Left forelimb (tissue), 1 donor: ENCODE results near the gene SHB.

Experiments
- DNase-seq: peaks from one replicate; pipeline ENCODE4 v3.0.0-alpha.2; 2018; ENCODE audit warnings: low spot score

SHB gene

DNA sequence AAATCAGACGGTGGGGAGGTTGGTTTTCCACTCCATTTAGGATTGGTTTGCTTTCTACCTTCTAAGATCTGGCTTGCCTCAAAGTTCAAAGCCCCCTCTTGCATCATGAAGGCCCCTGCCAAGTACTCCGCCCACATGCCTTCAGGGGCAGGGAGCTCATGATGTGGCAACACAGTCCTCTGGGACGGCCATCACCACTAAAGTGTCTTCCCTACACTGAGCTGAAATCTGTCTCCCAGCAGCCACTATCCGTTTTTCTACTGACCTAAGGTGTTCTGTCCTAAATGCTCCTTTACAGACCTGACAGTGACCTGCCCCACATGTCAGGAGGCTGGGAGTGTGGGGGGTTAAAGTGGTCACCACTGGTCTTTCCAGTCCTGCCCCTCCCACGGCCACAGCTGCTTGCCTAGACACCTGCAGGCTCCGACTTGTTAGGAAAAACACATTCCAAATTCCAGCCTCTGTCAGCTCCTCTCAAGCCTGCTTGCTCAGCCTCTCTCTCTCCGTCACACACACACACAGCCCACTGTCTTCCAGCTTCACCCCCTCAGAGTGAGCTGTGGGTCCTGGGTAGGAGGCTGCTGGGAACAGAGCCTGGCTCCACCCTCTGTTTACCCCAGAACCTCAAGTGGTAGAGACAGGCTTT, 44.9 kb downstream of the SHB start:
- DNase-seq: no peak

DNA sequence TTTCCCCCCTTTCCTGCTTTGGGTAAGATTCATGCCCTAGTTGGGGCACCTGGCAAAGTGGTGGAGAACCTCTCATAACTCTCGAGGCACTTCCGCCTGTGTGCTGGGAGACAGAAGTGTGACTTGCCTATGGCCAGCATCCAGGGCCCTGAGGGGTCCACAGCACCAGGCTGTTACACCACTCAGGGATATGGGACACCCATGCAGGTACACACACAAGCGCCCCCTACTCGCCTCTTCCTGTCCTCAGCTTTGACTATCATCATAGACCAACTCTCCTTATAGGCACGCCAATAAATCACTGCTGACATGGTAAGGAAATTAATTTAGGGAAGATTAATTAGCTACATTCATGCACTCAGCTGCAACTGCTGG, 45.4 kb downstream of the SHB start:
- DNase-seq: no peak

DNA sequence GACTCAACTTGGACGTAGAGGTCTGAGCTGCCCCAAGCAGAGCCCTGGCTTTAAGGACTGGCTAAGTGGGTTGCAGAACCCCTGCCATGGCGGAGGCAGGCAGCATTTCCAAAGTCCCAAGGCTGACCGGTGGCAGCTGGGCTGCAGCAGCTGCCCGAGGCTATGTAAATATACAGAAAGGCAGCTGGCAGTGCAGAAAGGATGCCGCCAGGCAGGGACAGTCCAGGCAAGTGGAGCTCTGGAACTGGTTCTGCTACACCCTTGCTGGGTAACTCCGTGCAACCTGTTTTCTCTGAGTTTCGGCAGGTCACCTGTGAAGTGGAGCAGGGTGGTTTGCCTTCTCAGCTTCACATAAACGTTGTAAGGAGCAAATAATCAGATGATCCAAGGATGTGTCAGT, 46.0 kb downstream of the SHB start:
- no peak for DNase-seq

DNA sequence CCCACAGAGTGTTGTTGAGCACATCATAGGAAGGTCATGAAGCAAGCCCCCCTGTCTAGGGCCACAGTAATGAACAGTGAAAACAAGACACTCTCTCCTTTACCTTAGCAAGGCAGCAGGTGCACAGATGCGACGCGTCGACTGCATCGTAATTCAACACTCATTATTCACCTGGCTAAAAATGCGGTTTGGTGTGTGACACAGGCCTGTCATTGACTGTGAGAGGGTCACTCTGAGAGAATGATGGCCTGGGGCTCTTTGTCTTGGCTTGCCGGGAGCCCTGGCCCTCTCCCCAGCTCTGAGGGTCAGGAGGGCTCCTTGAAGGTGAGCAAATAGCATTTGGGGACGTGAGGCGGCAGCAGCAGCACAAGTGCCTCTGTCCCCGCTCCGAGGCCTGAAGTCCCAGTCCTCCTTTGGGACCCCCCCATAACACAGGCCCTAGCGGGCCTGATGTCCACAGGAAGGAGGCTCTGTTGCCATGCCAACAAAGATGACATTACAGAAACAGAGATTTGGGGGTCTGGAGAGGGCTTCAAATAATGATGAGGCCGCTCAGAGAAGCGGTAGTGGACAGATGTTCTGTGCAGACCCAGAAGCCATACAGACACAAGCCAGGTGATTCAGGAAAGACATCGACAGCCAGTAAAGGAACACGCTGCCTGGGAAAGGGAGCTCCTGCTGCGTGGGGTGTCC, 46.7 kb downstream of the SHB start:
- DNase-seq: no peak

DNA sequence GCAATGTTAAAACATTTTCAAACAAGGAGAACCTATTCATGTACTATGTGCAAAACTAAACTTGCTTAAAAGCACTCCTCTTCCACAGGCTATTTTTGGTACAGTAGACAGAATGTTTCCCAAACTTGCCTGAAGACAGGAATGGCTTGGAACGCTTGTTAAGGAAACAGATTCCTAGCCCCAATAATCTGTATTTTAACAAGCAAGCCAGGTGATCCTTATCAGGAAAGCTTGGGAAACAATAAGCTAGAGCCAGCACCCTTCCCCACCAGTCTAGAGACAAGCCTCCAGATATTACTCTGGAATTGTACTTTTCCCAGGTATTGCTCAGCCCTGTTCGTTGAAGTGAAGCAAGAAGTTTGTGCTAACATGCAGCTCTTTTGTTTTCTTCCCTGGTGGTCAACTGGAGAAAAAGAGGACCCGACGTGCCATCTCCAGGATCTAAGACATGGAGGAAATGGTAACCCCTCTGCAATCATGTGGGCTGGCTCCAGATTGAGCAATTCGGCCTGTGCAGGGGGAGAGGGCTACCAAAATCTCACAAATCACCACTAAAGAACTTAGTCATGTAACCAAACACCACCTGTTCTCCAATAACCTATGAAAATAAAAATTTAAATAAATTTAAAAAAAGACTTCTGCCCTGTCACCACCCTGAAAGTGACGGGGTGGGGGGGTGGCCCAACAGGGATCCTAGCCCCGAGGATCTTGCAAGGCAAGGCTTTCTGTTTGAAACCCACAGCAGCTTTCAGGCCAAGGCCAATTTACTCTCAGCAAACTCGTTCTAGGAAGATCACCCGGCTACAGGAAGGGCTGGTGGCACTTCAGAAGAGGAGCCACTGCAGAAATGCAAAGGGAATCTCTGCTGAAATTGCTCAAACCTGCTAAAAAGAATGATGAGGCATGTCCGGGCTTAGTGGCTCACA, 48.6 kb downstream of the SHB start:
- no peak for DNase-seq

DNA sequence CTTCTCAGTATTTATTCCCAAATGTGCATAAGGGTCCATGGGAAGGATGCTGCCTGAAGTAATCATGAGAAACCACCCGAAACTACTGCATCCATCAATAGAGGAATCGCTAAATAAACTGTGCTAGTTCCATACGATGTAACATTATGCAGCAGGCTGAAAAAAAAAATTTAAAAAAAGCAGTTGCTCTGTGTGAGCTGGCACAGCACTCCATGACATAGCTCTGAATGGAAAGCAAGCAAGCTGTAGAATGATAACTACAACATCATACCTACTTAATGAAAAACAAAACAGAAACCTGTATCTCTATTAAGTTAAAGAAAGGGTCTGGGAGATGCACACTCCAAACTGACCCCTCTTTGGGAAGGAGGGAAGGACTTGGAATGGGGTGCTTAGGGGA, 49.3 kb downstream of the SHB start:
- no peak for DNase-seq

DNA sequence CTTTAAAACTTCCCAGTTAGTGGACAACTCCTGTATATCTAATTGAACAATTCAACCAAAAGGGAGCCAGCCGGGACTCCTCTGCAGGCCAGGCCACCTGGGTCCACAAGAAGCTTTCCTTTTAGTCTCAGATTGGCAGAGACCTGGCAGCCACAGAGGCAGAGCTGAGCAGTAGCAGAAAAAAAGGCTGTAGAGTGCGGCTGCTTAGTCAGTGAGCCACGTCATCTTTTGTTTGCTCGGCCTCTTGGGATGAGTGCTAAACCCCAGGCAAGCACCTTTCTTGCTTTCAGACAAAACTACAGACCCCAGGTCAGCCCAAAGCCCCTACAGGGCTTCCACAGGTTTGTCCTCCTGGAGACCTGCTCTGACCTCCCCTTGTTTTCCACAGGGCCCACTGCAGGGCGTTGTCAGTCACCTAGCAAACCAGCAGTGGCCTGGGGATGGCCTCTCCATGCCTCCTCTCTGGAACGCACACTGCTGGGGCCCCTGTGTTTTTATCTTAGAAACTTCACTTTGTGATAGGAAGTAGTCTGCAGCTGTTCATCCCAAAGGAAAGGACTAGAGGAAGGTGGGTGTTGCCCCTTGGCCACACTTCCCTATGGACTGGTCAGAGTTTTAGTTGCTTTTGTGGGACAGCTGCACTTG, 49.9 kb downstream of the SHB start:
- DNase-seq: no peak

DNA sequence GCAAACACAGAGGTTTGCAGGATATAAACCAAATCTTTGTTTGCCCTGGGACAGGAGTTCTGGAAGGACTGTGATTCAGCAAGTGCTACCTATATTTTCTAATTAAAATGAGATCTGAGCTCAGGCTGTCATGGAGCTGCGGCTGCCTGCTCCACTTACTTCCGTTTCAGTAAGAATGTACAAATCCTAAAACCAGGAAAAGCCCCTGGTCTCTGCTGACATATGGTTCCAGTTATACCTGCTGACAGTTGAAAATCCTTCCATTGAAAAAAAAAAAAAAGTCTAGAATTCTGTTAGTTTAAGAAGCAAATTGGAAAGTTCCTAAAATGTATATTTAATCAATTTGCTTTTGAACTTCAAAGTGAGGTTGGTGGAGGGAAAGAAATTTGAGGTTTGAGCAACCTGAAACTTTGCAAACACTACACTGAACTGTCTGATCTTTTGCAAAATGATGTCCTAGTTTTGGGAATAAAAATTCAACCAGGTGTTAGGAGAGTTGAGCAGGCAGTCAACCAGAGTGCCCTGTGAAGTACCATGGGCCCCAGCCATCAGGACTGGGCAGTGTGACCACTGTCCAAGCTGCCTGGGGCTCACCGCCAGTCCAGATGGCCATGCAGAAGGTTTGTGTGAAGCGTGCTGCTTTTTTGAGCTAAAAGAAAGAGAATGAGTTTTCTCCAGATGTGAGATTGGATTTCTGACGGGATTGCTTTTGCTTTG, 50.6 kb downstream of the SHB start:
- DNase-seq: no peak

DNA sequence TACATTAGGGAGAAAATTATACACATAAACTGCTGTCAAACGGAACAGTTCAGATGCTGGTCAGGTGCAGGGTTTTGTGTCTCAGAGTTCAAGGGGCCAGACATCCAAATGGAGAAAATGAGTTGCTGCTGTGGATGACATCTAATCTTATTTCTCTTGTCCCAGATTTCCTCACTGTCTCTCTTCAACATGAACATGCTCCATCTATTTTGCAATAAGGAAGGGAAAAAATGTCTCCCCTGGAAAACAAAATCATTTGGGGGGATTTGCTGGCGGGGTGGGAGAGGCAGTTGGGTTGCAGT, 51.2 kb downstream of the SHB start:
- no peak for DNase-seq

DNA sequence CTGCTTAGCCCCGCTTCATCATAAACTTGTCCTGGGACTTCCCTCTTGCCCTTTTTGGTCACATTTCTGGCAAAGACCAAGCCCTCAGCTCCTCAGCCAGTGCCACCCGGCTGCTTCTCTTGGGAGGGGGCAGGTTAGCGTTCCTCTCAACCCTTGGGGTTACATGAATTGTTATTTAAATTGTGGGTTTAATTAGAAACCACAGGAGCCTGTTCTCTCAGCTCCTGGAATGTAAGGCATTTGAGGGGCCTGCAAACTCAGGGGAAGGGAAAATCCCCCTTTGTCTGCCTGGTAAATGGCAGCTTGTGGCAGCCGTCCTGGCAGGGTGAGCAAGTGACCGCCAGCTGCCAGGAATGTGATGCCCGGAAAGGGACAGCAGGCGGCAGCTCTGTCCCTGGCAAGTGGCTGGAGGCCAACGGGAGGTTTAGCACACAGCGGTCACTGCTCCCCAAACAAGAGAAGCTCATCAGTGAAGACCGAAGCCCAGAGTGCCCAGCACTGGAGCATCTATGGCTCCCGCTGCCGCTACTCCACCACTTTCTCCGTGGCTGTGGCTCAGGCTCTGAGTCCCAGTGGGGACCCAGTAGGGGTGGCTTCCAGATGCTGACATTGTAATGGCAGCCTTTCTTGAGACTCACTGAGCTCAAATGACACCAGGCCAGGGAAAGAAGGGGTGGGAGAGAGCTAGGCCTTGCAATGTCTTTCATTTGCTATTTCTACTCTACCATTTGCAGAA, 51.7 kb downstream of the SHB start:
- DNase-seq: no peak

DNA sequence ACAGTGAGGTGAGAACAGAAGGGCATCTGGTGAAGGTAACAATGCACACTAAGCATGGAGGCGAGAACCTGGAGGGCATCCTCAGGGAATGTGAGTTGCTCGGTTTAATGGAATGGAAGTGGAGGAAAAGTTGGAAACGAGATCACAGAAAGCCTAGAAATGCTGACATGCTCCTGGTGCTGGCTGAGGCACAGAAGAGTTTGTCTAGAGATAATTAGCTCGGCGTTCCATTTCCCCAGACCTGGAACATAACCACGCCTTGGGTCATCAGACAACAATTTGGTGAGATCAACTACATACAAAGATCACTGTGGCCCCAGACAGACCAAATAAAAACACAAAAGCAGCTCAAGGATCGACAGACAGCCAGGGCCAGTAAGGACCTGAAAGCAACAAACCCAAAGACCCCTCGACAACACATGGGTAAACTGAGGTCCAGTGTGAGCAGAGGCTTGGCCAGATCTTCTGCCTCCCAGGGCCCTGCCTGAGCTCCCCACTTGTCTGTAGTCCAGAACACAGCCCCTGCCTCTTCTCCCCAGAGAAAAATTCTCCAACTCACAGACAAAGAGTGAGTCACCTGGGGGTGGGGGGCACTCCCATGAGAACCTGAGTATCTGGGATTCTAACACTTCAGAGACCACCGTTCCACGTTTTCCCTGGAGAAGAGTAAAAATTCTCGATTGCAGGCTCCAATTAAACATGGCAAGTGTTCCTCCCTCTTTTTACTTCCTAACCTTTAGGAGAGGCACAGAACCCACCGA, 52.5 kb downstream of the SHB start:
- DNase-seq: no peak

DNA sequence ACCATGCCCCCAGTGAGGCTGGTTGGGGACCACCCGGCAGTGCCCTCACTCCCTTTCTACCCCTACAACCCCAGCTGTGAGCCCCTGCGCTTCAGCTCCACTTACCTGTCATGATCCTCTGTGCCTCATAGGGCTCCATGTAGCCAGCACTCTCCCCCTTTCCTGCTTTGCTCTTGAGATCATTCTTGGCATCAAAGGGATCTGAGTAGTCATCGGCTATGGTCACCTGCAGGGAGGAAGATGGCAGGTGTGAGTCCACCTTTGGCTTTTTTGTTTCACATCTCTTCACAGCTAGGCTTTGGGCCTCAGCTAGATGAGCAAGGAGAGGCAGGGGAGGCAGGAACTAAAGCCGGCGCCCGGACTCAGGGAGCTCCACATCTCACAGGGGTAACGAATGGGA, 53.1 kb downstream of the SHB start:
- DNase-seq: no peak

DNA sequence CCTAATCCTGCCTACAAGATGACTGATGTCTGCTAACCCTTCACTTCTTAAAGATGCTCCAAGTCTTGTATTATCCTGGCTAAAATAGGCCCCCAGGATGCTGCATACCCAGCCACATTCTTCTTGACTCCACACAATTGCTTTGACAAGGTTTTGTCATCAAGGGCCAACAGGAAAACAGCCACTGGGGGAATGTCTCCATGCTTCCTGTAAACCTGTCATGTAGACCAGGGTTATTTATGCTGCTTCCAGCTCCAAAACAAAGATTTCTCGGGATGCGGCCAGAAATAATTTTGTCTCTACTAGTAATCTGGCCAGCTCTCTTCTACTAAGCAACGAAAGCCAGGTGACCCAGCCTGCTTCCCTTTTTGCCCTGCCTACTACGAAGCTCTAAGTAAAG, 53.8 kb downstream of the SHB start:
- DNase-seq: no peak

DNA sequence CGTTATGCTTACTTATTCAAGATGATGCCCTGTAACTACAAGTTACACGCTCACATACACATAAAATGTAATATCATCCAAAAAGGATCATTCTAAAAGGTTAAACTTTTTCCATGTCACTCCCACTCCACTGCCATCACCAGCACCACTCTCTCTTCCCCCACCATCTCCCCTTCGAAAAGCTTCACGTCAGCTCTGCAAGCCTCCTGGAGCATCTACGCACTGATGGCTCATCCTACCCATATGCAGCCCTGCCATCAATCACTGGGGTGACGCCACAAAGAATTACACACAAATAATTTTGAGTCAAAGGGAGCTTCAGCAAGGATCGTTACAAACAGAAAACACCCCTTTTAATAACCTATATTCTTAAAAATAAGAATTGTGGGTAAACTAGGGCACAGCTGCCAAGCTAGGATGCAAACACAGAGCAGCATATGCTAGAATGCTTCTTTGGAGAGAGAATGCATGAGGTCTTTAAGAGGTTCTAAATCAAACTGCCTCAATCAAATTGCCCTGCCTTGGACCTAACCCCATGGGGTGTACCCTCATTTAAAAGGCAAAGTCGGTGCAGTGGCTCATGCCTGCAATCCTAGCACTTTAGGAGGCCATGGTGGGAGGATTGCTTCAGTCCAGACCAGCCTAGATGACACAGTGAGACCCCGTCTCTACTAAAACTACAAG, 56.1 kb downstream of the SHB start:
- DNase-seq: no peak

DNA sequence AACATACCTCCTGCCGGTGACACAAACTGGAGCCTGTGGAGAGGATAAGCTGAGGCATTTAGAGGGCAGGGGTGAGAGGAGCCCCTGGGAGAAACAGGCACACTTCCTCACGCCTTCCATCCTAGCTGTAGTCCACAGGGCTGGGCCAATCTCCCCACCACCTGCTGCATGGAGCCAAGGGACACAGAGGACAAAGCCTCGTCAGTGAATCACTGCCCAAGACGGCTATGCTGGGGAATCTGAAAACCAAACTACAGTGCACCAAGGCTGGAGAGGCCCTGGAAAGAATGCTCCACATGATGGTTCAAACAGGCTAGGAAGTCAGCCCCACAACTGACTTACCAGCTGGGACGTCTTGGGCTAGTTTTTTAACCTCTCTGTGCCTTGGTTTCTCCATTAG, 57.0 kb downstream of the SHB start:
- DNase-seq: no peak

DNA sequence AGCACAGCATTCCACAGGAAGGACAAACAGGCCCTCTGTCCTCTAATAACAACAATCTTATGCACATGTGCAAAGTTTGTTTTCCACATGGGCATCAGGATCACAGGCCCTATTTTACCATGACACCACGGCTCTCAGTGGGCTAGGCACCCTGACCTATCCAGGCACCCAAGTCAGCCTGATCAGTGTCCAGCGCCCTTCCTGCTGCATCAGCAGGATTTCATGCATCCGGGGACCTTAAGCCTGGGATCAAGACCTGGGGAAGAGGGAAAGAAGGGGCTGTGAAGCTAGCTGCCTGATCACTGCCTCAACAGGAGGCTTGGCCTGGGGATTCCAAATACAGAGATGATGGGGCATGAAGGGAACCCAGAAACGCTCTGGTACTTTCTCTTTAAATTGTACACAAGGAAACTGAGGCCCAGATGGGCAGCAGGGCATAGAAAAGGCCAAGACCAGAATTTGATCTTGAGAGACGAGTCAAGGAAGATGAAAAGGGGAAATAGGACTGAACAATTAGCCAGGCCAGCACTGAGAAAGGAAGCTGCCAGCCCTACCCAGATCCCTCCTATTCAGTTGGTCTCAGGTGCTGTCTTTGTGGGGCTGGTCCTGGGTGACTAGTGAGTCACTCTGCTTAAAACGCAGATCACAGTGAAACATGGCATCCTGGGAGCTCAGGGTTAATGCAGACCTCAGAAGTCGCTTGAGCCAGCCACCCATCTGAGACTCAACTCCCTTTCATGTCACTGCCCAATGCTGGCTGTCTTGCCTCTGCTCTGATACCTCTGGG, 57.9 kb downstream of the SHB start:
- DNase-seq: no peak

DNA sequence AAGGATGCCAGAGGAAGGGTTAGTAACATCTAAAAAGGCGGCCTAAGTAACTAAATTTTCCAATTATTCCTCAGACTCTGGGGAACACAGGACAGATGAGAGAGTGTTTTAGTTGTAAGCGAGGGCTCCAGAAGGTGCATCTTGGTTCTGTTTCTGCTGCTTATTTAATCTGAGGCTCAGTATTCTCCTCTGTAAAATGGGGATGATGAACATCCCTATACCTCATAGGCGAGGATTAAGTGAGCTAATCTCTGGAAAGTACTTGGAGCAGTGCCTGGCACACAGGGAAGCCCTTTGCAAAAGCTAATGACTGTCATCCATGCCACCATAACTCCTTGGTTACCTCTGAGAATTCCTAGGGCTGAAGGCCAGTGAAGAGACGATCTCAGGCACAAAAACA, 59.0 kb downstream of the SHB start:
- no peak for DNase-seq

DNA sequence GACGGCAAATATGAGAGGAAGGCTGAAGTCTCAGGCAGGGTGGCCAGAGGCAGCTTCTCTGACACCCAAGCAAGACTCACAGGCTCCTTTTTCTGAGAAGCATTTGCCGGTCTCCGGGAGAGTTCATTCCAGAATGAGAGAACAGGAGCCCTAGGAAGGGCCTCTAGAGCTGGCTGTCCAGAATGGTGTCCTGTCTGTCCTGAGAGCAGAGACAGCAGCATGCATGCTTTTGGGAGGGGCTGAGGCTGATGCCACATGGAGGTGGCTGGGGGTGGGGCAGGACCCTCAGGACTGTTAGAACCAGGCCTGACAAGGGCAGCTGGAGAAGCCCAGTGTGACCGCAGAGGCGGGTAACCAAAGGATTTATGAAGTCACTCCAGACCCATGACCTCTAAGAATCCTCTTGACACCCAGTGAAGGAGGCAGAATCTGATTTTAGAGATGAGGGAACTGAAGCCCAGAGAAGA, 60.0 kb downstream of the SHB start:
- DNase-seq: no peak
